B cell (primary cell): Measurements from ENCODE around the gene KPNA3. TPM values are rescaled to one million over a fixed set of nuclear protein-coding genes. Genes with fewer than 3 reads are reported as not detected.

ENCODE experiments used
- ATAC-seq: fragments of 200-7000 bp; cut with Tn5 transposase; one replicate; pipeline ENCODE4 v1.10.0; 2021; ENCODE audit warnings: low read depth, mild to moderate bottlenecking, moderate number of reproducible peaks, moderate library complexity
- CTCF ChIA-PET: fragments of 350-600 bp; sonication (Branson Sonifier 250); formaldehyde crosslinking; loops from one replicate; lab custom pipeline; 2021; ENCODE audit warnings: antibody characterized with exemption, inconsistent platforms; lab: Charles Lee
- POLR2A ChIA-PET: fragments of 350-600 bp; sonication (Branson Sonifier 250); formaldehyde crosslinking; loops from one replicate; lab custom pipeline; 2021; ENCODE audit warnings: antibody characterized with exemption; lab: Charles Lee
- DNase-seq: peaks from one replicate; pipeline ENCODE4 v3.0.0; 2013
- H2AFZ ChIP-seq: 2 replicates; pipeline ENCODE4 v1.6.1; 2012; ENCODE audit warnings: mild to moderate bottlenecking, low read depth, low read length; ENCODE audit not compliant: insufficient read depth, poor library complexity, severe bottlenecking
- H3K27ac ChIP-seq, 2 donors: 1 replicate in 1 of 2; 2 replicates in 1 of 2; pipeline ENCODE4 v1.5.1; 2012 to 2013; ENCODE audit warnings: low read length in 2 of 2, mild to moderate bottlenecking in 2 of 2, moderate library complexity in 1 of 2
- H3K27me3 ChIP-seq, 4 experiments: fragments of 200-600 bp in 1 of 4; sonication (generic) in 1 of 4; replicated peaks in 1 of 4; 1 replicate in 2 of 4; 2 replicates in 2 of 4; pipeline versions ENCODE4 v1.6.1 to v1.7.0; 2013 to 2016; ENCODE audit warnings: low read length in 3 of 4, mild to moderate bottlenecking in 2 of 4, mixed read lengths in 1 of 4, moderate library complexity in 1 of 4; ENCODE audit not compliant: insufficient read depth in 4 of 4, control insufficient read depth in 3 of 4; ENCODE audit errors: control extremely low read depth in 1 of 4
- H3K36me3 ChIP-seq, 2 experiments: replicated peaks in 1 of 2; 1 replicate in 1 of 2; 2 replicates in 1 of 2; pipeline versions ENCODE4 v1.6.1 to v1.7.1; 2013; ENCODE audit warnings: low read length in 1 of 2; ENCODE audit not compliant: insufficient read depth in 2 of 2, control insufficient read depth in 1 of 2; ENCODE audit errors: control extremely low read depth in 1 of 2, extremely low read depth in 1 of 2
- H3K4me1 ChIP-seq, 2 donors: fragments of 200-600 bp in 1 of 2; sonication (generic) in 1 of 2; 1 replicate in 1 of 2; 2 replicates in 1 of 2; pipeline versions ENCODE4 v1.5.1 to v1.6.1; 2013 to 2017; ENCODE audit warnings: low read length in 2 of 2; ENCODE audit not compliant: control insufficient read depth in 2 of 2, insufficient read depth in 2 of 2
- H3K4me2 ChIP-seq: replicated peaks from 2 replicates; pipeline ENCODE3; 2012; ENCODE audit warnings: mild to moderate bottlenecking, low read depth, low read length; ENCODE audit not compliant: poor library complexity, severe bottlenecking
- H3K4me3 ChIP-seq, 5 experiments: fragments of 200-600 bp in 1 of 5; sonication (generic) in 1 of 5; 1 replicate in 3 of 5; 2 replicates in 2 of 5; pipeline versions ENCODE4 v1.5.1 to v1.7.0; 2011 to 2016; ENCODE audit warnings: low read length in 4 of 5, mild to moderate bottlenecking in 4 of 5, low read depth in 2 of 5, control low read depth in 1 of 5, moderate library complexity in 1 of 5; ENCODE audit not compliant: insufficient read depth in 1 of 5; ENCODE audit errors: control extremely low read depth in 1 of 5, extremely low read depth in 1 of 5
- H3K79me2 ChIP-seq: fragments of 200-600 bp; sonication (generic); one replicate; pipeline ENCODE4 v1.6.0; 2016; ENCODE audit warnings: low read length; ENCODE audit not compliant: control insufficient read depth, insufficient read depth
- H3K9ac ChIP-seq: fragments of 200-600 bp; sonication (generic); 2 replicates; pipeline ENCODE4 v1.6.1; 2017; ENCODE audit warnings: mild to moderate bottlenecking, low read length, moderate library complexity
- H3K9me3 ChIP-seq, 3 donors: one replicate each; pipeline versions ENCODE4 v1.6.1 to v1.7.1; 2013; ENCODE audit warnings: low read length in 2 of 3; ENCODE audit not compliant: control insufficient read depth in 2 of 3, insufficient read depth in 1 of 3; ENCODE audit errors: control extremely low read depth in 1 of 3
- H4K20me1 ChIP-seq: 2 replicates; pipeline ENCODE4 v1.6.0; 2012; ENCODE audit warnings: mild to moderate bottlenecking, low read length; ENCODE audit not compliant: insufficient read depth, control insufficient read depth, poor library complexity, severe bottlenecking
- H3K27ac Mint-ChIP-seq: one replicate; pipeline ENCODE4 v1.8.0; 2021; ENCODE audit warnings: mixed read lengths
- H3K27me3 Mint-ChIP-seq: one replicate; pipeline ENCODE4 v1.8.0; 2021; ENCODE audit warnings: mixed read lengths
- H3K4me1 Mint-ChIP-seq: one replicate; pipeline ENCODE4 v1.8.0; 2021; ENCODE audit warnings: mixed read lengths
- H3K4me3 Mint-ChIP-seq: one replicate; pipeline ENCODE4 v1.8.0; 2021; ENCODE audit warnings: mixed read lengths
- H3K9me3 Mint-ChIP-seq: one replicate; pipeline ENCODE4 v1.8.0; 2022; ENCODE audit warnings: mixed read lengths; ENCODE audit not compliant: insufficient read depth
- CTCF ChIP-seq: fragments of 200-600 bp; IDR thresholded peaks from one replicate; pipeline ENCODE4 v1.8.0; 2022; ENCODE audit warnings: antibody characterized with exemption, mild to moderate bottlenecking
- EZH2 ChIP-seq: IDR thresholded peaks from 2 replicates; pipeline ENCODE4 v1.6.1; 2012; ENCODE audit warnings: borderline replicate concordance, low read depth, mild to moderate bottlenecking, moderate library complexity, low read length; ENCODE audit not compliant: insufficient read depth, poor library complexity, severe bottlenecking
- WGBS: methylation state at CpG from one replicate; pipeline ENCODE4 v1.1.5; 2013; ENCODE audit warnings: missing lambda C conversion rate; ENCODE audit not compliant: insufficient coverage; 5-methylcytosine and 5-hydroxymethylcytosine counted together
- intact Hi-C: fragments of 100-400 bp; cut with micrococcal nuclease; formaldehyde crosslinking; loops from one replicate; pipeline ENCODE4 v1.10.0; 2022
- polyA plus RNA-seq: library from polyadenylated mRNA; depleted of rRNA; stranded (reverse); fragments of >200 nt; gene quantifications from 2 replicates; pipeline ENCODE4 v1.2.3, GENCODE V29; 2012
- total RNA-seq, 2 donors: library from RNA; stranded (reverse); fragments of 120-200 nt in 1 of 2; gene quantifications; 1 replicate in 1 of 2; 2 replicates in 1 of 2; pipeline versions ENCODE4 v1.2.3 to v1.2.4, GENCODE V29; 2013 to 2022

Gene KPNA3
- total and polyA plus RNA-seq, 2 donors (not counting 1 experiment from before 2014, with no cell fraction given), result 7.8 to 19.7 TPM

- Histone ChIP-seq H3K27me3 (no peaks in the 10 kb centered on the region), H3K9ac (no peak overlapping the region), H3K4me3 (no peak overlapping the region), H3K4me2 (no peak overlapping the region), H3K27ac (no peak overlapping the region), H3K4me1 (no peaks in the 10 kb centered on the region), H3K79me2 (peaks cover 3% of the 10 kb centered on the region), H3K36me3 (no peaks in the 10 kb centered on the region), H4K20me1 (no peaks in the 10 kb centered on the region), H2AFZ (no peak overlapping the region), H3K9me3 (no peaks in the 10 kb centered on the region)
- TF ChIP-seq EZH2, result no peak
- no peak for TF ChIP-seq CTCF
- no peaks in the 10 kb centered on the region for H3K27me3 Mint-ChIP-seq
- intact Hi-C loops, result no loop called here
- no peak for DNase-seq
- H3K9me3 Mint-ChIP-seq, result no peaks in the 10 kb centered on the region
- H3K4me1 Mint-ChIP-seq, result peaks cover 4% of the 10 kb centered on the region
- H3K4me3 Mint-ChIP-seq, result no peak overlapping the region
- CTCF ChIA-PET, result interaction anchor here (2.0 kb wide), 1 partner anchor 9 kb away, joined by 5 read pairs; the partner anchor contains the start of gene EBPL
- H3K27ac Mint-ChIP-seq, result no peak overlapping the region
- POLR2A ChIA-PET, result no interaction called here
- ATAC-seq, result no peak
- 97% methylated on average over 3 of the region's 4 CpGs for WGBS
Measured at GRCh38 chr13:49681842-49682435, 110.5 kb downstream of the KPNA3 start.

GRCh38 chr13:49679246-49679645 is 113.2 kb downstream of the KPNA3 start:
- Histone ChIP-seq H3K79me2 (peaks cover 13% of the 10 kb centered on the region), H3K4me1 (peaks cover 7% of the 10 kb centered on the region in 2 donors), H3K4me3 (no peak overlapping the region), H2AFZ (no peak overlapping the region), H3K27me3 (no peaks in the 10 kb centered on the region), H3K27ac (no peak overlapping the region), H3K9me3 (no peaks in the 10 kb centered on the region), H3K9ac (no peak overlapping the region), H3K4me2 (no peak overlapping the region), H3K36me3 (no peaks in the 10 kb centered on the region), H4K20me1 (no peaks in the 10 kb centered on the region)
- ATAC-seq (no peak), DNase-seq (no peak)
- WGBS, result 80% methylated on average over 2 of the region's 3 CpGs
- intact Hi-C loops, result no loop called here
- CTCF ChIA-PET, result interaction anchor here (0.6 to 1.0 kb wide), 2 partner anchors 10 to 98 kb away, joined by 3 to 4 read pairs; no protein-coding TSS in a partner anchor
- Mint-ChIP-seq H3K9me3 (no peaks in the 10 kb centered on the region), H3K4me1 (peaks cover 18% of the 10 kb centered on the region), H3K4me3 (no peak overlapping the region), H3K27me3 (no peaks in the 10 kb centered on the region), H3K27ac (no peak overlapping the region)
- no peak for TF ChIP-seq CTCF
- no peak for TF ChIP-seq EZH2
- POLR2A ChIA-PET, result no interaction called here
